ENCODE data around the gene CCR8.

CCR8 gene

DNA sequence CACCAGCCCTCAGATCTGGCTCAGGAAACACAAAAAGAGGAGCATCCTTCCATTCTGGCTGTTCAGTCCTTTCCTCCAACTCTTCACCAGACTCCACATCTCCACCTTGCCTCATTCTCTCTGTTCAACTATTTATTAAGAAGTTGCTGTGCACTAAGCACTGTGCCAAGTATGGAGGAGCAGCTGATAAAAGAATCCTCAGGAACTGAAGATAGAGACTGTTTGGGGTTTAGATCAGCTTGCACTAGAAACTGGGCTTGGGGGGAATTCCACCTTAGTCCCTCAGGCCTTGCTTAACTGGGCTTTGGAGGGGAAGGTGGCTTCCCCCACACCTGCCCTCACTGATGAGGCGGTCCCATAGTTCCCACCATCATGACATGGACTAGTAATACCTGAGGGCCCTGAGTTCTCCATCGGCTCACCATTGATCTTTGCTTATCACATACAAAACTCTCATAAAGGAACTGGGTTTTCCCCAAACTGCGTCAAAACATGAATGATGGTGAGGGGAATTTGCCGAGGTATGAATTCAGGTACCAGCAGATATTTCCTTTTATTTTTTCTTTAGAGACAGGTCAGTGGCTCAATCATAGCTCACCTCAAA lies 1.7 kb upstream of the CCR8 start:
- WGBS, 2 experiments = 95 to 96% methylated on average over 4 of the region's 4 CpGs
- Histone ChIP-seq H3K4me1 (ENCODE audit: control insufficient read depth, insufficient read depth, low read length) (no peaks in the 10 kb centered on the region), H3K36me3 (ENCODE audit: control insufficient read depth, insufficient read depth, low read length) (no peaks in the 10 kb centered on the region), H3K9me3 (ENCODE audit: control insufficient read depth, low read length) (no peaks in the 10 kb centered on the region), H3K27ac (ENCODE audit: insufficient read depth, low read depth, low read length, poor library complexity, severe bottlenecking) (no peak overlapping the region), H3K4me3 (ENCODE audit: insufficient read depth, low read depth, low read length) (no peak overlapping the region), H3K27me3 (ENCODE audit: control insufficient read depth, insufficient read depth, low read length, poor library complexity, severe bottlenecking) (no peaks in the 10 kb centered on the region)

DNA sequence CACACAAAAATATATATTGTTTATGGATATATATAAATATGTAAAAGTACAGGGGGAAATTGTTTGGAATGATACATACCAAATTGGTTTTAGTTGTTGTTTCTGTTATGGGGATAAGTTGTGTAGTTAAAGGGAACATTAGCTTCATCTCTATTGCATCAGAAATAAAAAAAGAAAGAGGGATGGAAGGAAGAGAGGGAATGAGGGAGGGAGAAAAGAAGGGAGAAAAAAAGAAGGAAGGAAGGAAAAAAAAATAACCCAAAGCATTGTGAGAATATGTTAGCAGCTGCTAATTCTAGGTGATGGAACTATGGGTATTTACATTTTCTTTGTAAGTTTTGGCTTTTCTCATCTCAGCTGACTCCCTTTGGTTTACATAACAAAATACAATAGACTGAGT lies 1.3 kb downstream of the CCR8 start:
- no peaks in the 10 kb centered on the region for H3K4me1 ChIP-seq (ENCODE audit: control insufficient read depth, insufficient read depth, low read length)
- H3K4me3 ChIP-seq (ENCODE audit: insufficient read depth, low read depth, low read length) = no peak overlapping the region
- no peaks in the 10 kb centered on the region for H3K27me3 ChIP-seq (ENCODE audit: control insufficient read depth, insufficient read depth, low read length, poor library complexity, severe bottlenecking)
- no peaks in the 10 kb centered on the region for H3K36me3 ChIP-seq (ENCODE audit: control insufficient read depth, insufficient read depth, low read length)
- H3K9me3 ChIP-seq (ENCODE audit: control insufficient read depth, low read length) = no peaks in the 10 kb centered on the region
- H3K27ac ChIP-seq (ENCODE audit: insufficient read depth, low read depth, low read length, poor library complexity, severe bottlenecking) = no peak overlapping the region

DNA sequence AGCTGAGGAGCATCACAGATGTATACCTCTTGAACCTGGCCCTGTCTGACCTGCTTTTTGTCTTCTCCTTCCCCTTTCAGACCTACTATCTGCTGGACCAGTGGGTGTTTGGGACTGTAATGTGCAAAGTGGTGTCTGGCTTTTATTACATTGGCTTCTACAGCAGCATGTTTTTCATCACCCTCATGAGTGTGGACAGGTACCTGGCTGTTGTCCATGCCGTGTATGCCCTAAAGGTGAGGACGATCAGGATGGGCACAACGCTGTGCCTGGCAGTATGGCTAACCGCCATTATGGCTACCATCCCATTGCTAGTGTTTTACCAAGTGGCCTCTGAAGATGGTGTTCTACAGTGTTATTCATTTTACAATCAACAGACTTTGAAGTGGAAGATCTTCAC lies 3.0 kb downstream of the CCR8 start:
- no peaks in the 10 kb centered on the region for H3K36me3 ChIP-seq (ENCODE audit: control insufficient read depth, insufficient read depth, low read length)
- no peak overlapping the region for H3K27ac ChIP-seq (ENCODE audit: insufficient read depth, low read depth, low read length, poor library complexity, severe bottlenecking)
- 93 to 97% methylated on average over 4 of the region's 4 CpGs for WGBS, 2 experiments
- no peaks in the 10 kb centered on the region for H3K4me1 ChIP-seq (ENCODE audit: control insufficient read depth, insufficient read depth, low read length)
- no peaks in the 10 kb centered on the region for H3K9me3 ChIP-seq (ENCODE audit: control insufficient read depth, low read length)
- H3K27me3 ChIP-seq (ENCODE audit: control insufficient read depth, insufficient read depth, low read length, poor library complexity, severe bottlenecking) = no peaks in the 10 kb centered on the region
- H3K4me3 ChIP-seq (ENCODE audit: insufficient read depth, low read depth, low read length) = no peak overlapping the region

DNA sequence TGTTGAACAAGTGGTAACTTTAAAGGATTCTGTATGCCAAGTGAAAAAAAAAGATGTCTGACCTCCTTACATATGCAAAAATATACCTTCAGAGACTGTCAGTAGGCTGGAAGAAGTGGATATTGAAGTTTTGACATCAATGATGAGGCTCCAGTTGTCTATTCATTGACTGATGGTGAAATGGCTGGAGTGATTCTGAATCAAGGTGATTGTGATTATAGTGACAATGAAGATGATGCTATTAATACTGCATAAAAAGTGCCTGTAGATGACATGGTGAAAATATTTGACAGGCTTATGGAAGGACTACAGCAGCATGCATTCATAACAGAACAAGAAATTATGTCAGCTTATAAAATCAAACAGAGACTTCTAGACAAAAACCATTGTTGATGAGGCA lies 4.1 kb downstream of the CCR8 start:
- no peaks in the 10 kb centered on the region for H3K36me3 ChIP-seq (ENCODE audit: control insufficient read depth, insufficient read depth, low read length)
- no peak overlapping the region for H3K27ac ChIP-seq (ENCODE audit: insufficient read depth, low read depth, low read length, poor library complexity, severe bottlenecking)
- no peak overlapping the region for H3K4me3 ChIP-seq (ENCODE audit: insufficient read depth, low read depth, low read length)
- no peaks in the 10 kb centered on the region for H3K27me3 ChIP-seq (ENCODE audit: control insufficient read depth, insufficient read depth, low read length, poor library complexity, severe bottlenecking)
- no peaks in the 10 kb centered on the region for H3K4me1 ChIP-seq (ENCODE audit: control insufficient read depth, insufficient read depth, low read length)
- H3K9me3 ChIP-seq (ENCODE audit: control insufficient read depth, low read length) = no peaks in the 10 kb centered on the region

DNA sequence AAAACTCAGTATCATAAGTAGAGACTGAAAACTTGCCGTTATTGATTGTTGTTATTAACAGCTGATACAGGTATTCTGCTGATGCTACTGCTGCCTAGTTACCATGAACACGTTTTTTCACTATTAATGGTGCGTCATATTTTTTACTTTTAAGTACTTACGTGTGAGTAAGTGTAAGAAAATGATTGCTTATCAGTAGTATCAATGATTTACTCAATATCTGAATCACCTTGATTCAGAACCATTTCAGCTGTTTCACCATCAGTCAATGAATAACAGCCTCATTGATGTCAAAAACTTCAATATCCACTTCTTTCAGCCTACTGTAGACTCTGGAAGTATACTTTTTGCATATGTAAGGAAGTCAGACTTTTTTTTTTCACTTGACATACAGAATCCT lies 4.7 kb downstream of the CCR8 start:
- Histone ChIP-seq H3K4me3 (ENCODE audit: insufficient read depth, low read depth, low read length) (no peak overlapping the region), H3K27me3 (ENCODE audit: control insufficient read depth, insufficient read depth, low read length, poor library complexity, severe bottlenecking) (no peaks in the 10 kb centered on the region), H3K4me1 (ENCODE audit: control insufficient read depth, insufficient read depth, low read length) (no peaks in the 10 kb centered on the region), H3K9me3 (ENCODE audit: control insufficient read depth, low read length) (no peaks in the 10 kb centered on the region), H3K36me3 (ENCODE audit: control insufficient read depth, insufficient read depth, low read length) (no peaks in the 10 kb centered on the region), H3K27ac (ENCODE audit: insufficient read depth, low read depth, low read length, poor library complexity, severe bottlenecking) (no peak overlapping the region)
- WGBS, 2 experiments = 96 to 97% methylated on average over 3 to 4 of the region's 4 CpGs

DNA sequence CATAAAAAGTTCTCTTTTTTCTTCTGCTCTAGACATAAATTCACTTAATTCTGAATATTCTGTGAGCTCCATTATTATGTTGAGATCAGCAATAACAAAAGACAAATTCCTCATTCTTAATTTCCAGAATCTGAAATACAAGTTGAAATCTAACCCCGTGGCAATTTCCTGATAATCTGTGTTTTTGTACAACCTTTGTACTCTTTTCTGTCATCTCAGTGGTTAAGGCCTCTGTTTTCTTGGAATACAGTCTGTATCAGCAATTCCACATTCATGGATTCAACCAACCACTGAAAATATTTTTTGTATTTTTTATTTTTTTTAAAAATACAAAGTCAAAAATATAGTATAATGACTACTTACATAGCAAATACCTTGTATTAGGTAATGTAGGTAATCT lies 8.7 kb downstream of the CCR8 start:
- WGBS, 2 experiments = 90 to 100% methylated on average over 1 of the region's 1 CpG
- no peak overlapping the region for H3K4me3 ChIP-seq (ENCODE audit: insufficient read depth, low read depth, low read length)
- H3K27ac ChIP-seq (ENCODE audit: insufficient read depth, low read depth, low read length, poor library complexity, severe bottlenecking) = no peak overlapping the region
- H3K9me3 ChIP-seq (ENCODE audit: control insufficient read depth, low read length) = no peaks in the 10 kb centered on the region
- H3K27me3 ChIP-seq (ENCODE audit: control insufficient read depth, insufficient read depth, low read length, poor library complexity, severe bottlenecking) = no peaks in the 10 kb centered on the region
- H3K4me1 ChIP-seq (ENCODE audit: control insufficient read depth, insufficient read depth, low read length) = no peaks in the 10 kb centered on the region
- no peaks in the 10 kb centered on the region for H3K36me3 ChIP-seq (ENCODE audit: control insufficient read depth, insufficient read depth, low read length)

DNA sequence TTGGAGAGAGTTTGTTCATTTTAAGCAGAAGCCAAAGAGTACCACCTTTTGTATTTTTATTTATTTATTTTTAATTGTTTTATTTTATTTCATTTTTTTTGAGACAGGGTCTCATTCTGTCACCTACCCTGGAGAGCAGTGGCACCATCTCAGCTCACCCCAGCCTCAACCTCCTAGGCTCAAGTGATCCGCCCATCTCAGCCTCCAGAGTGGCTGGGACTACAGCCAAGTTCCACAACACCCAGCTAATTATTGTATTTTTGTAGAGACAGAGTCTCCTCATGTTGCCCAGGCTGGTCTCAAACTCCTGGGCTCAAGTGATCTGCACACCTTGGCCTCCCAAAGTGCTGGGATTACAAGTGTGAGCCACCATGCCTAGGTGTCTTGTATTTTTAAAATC lies 9.6 kb downstream of the CCR8 start:
- Histone ChIP-seq H3K4me1 (ENCODE audit: control insufficient read depth, insufficient read depth, low read length) (no peaks in the 10 kb centered on the region), H3K9me3 (ENCODE audit: control insufficient read depth, low read length) (no peaks in the 10 kb centered on the region), H3K4me3 (ENCODE audit: insufficient read depth, low read depth, low read length) (no peak overlapping the region), H3K27me3 (ENCODE audit: control insufficient read depth, insufficient read depth, low read length, poor library complexity, severe bottlenecking) (no peaks in the 10 kb centered on the region), H3K27ac (ENCODE audit: insufficient read depth, low read depth, low read length, poor library complexity, severe bottlenecking) (no peak overlapping the region), H3K36me3 (ENCODE audit: control insufficient read depth, insufficient read depth, low read length) (no peaks in the 10 kb centered on the region)
- 85 to 90% methylated on average over 1 of the region's 1 CpG for WGBS, 2 experiments

DNA sequence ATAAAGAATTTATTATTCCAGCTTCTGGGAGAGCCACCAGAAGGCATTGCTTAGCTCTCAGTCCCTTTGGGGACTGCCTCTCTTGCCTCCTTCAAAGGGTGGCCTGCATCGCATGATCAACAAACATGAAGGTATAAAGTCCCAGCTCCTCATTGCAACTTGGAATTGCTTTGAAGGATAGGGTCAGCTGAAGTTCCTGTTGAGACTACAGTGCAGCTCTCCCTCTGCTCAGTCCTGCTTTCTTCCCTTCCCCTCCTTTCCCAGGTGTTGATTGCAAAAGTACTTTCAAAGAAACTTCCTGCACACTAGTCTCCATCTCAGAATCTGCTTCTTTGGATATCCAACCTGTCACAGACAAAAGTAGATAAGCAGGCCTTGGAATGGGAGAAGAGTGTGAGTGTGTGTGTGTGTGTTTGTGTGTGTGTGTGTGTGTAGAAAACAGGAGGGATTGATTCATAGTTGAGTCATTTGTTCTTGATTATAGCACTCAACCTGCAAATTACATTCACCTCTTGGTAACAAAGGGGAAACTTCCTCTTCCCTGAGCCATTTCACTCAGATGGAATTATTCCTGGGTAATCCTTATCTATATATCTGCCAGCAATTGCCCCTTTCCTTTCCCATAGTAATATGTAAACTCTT lies 13.7 kb downstream of the CCR8 start:
- Histone ChIP-seq H3K27ac (ENCODE audit: insufficient read depth, low read depth, low read length, poor library complexity, severe bottlenecking) (no peak overlapping the region), H3K4me3 (ENCODE audit: insufficient read depth, low read depth, low read length) (no peak overlapping the region), H3K9me3 (ENCODE audit: control insufficient read depth, low read length) (no peaks in the 10 kb centered on the region), H3K27me3 (ENCODE audit: control insufficient read depth, insufficient read depth, low read length, poor library complexity, severe bottlenecking) (no peaks in the 10 kb centered on the region), H3K4me1 (ENCODE audit: control insufficient read depth, insufficient read depth, low read length) (no peaks in the 10 kb centered on the region), H3K36me3 (ENCODE audit: control insufficient read depth, insufficient read depth, low read length) (no peaks in the 10 kb centered on the region)
- 94% methylated on average over 1 of the region's 1 CpG for WGBS, 2 experiments

DNA sequence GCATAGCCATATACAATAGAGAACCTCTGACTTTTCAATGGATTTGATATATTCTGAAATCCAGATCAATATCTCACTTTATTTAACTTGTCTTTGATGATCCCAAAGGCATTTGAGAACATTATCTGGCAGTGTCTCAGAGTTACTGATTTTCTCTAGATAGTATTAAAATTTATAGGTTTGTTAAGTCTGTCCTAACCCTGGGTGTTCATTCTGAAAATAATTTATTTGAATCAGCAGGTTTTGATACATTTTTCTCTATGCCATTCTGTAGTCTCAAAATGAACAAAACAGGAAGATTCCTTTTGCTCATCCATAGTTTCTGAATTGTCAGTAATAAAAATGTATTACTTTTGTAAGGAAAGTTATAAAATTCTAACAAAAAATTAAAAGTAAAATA lies 14.3 kb downstream of the CCR8 start:
- Histone ChIP-seq H3K4me3 (ENCODE audit: insufficient read depth, low read depth, low read length) (no peak overlapping the region), H3K4me1 (ENCODE audit: control insufficient read depth, insufficient read depth, low read length) (no peaks in the 10 kb centered on the region), H3K27me3 (ENCODE audit: control insufficient read depth, insufficient read depth, low read length, poor library complexity, severe bottlenecking) (no peaks in the 10 kb centered on the region), H3K9me3 (ENCODE audit: control insufficient read depth, low read length) (no peaks in the 10 kb centered on the region), H3K36me3 (ENCODE audit: control insufficient read depth, insufficient read depth, low read length) (no peaks in the 10 kb centered on the region), H3K27ac (ENCODE audit: insufficient read depth, low read depth, low read length, poor library complexity, severe bottlenecking) (no peak overlapping the region)

DNA sequence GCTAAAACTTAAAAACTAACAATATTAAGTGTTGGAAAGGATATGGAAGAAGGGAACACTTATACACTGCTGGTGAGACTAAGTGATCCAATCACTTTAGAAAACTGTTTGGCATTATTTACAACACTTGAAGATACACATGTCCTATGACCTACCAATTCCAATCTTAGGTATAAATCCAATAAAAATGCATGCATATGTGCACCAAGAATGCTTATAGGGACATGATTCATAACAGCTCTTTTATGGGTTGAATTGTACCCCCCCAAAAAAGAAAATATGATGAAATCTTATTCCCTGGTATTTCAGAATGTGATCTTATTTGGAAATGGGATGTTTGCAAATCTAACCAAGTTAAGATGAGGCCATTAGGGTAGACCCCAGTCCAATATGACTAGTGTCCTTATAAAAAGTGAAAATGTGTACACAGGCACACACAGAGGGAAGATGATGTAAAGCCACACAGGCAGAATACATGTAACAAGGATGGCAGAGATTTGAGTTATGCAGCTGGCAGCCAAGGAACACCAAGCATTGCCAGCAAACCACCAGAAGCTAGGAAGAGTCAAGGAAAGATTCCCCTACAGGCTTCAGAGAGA lies 15.3 kb downstream of the CCR8 start:
- Histone ChIP-seq H3K4me3 (ENCODE audit: insufficient read depth, low read depth, low read length) (no peak overlapping the region), H3K36me3 (ENCODE audit: control insufficient read depth, insufficient read depth, low read length) (no peaks in the 10 kb centered on the region), H3K27me3 (ENCODE audit: control insufficient read depth, insufficient read depth, low read length, poor library complexity, severe bottlenecking) (no peaks in the 10 kb centered on the region), H3K4me1 (ENCODE audit: control insufficient read depth, insufficient read depth, low read length) (no peaks in the 10 kb centered on the region), H3K9me3 (ENCODE audit: control insufficient read depth, low read length) (no peaks in the 10 kb centered on the region), H3K27ac (ENCODE audit: insufficient read depth, low read depth, low read length, poor library complexity, severe bottlenecking) (no peak overlapping the region)

Data from ectodermal cell (in vitro differentiated cells).